ENCODE data around the gene CRY2.

Gene CRY2

GRCh38 chr11:45858751-45859398 is 11.6 kb downstream of the CRY2 start:
- no peak overlapping the region for H3K27ac ChIP-seq (ENCODE audit: low read depth, low read length)

GRCh38 chr11:45859661-45860140 is 12.4 kb downstream of the CRY2 start:
- Histone ChIP-seq H3K4me1 (ENCODE audit: control insufficient read depth, low read length) (no peaks in the 10 kb centered on the region), H3F3A (ENCODE audit: control insufficient read depth, insufficient read depth) (no peaks in the 10 kb centered on the region), H4K20me1 (ENCODE audit: control insufficient read depth, insufficient read depth, low read depth, low read length) (no peaks in the 10 kb centered on the region), H3K4me3 (ENCODE audit: low read length) (no peak overlapping the region), H3K27ac (ENCODE audit: low read depth, low read length) (no peak overlapping the region), H3K9me3 (ENCODE audit: control insufficient read depth, insufficient read depth, low read length) (no peaks in the 10 kb centered on the region), H3K36me3 (ENCODE audit: control insufficient read depth, low read length) (peaks cover 64% of the 10 kb centered on the region), H3K4me2 (ENCODE audit: low read length) (no peak overlapping the region), H3K9me2 (replicated peaks; ENCODE audit: control insufficient read depth, low read length) (no peaks in the 10 kb centered on the region), H3K27me3 (ENCODE audit: control insufficient read depth, low read length) (no peaks in the 10 kb centered on the region), H3K79me2 (ENCODE audit: control insufficient read depth, low read length) (no peaks in the 10 kb centered on the region)
- no peak for TF ChIP-seq EZH2phosphoT487 (IDR thresholded peaks at IDR 0.05; ENCODE audit: borderline replicate concordance, low read length)
- TF ChIP-seq, protein P1, sequence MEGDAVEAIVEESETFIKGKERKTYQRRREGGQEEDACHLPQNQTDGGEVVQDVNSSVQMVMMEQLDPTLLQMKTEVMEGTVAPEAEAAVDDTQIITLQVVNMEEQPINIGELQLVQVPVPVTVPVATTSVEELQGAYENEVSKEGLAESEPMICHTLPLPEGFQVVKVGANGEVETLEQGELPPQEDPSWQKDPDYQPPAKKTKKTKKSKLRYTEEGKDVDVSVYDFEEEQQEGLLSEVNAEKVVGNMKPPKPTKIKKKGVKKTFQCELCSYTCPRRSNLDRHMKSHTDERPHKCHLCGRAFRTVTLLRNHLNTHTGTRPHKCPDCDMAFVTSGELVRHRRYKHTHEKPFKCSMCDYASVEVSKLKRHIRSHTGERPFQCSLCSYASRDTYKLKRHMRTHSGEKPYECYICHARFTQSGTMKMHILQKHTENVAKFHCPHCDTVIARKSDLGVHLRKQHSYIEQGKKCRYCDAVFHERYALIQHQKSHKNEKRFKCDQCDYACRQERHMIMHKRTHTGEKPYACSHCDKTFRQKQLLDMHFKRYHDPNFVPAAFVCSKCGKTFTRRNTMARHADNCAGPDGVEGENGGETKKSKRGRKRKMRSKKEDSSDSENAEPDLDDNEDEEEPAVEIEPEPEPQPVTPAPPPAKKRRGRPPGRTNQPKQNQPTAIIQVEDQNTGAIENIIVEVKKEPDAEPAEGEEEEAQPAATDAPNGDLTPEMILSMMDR (IDR thresholded peaks at IDR 0.05; ENCODE audit: low read depth, low read length, poor library complexity, severe bottlenecking): no peak

More at GRCh38 chr11:45858751-45859398, 11.6 kb downstream of the CRY2 start:
- no peaks in the 10 kb centered on the region for H3K9me2 ChIP-seq (replicated peaks; ENCODE audit: control insufficient read depth, low read length)
- H3K9me3 ChIP-seq (ENCODE audit: control insufficient read depth, insufficient read depth, low read length): no peaks in the 10 kb centered on the region
- H4K20me1 ChIP-seq (ENCODE audit: control insufficient read depth, insufficient read depth, low read depth, low read length): no peaks in the 10 kb centered on the region
- H3K79me2 ChIP-seq (ENCODE audit: control insufficient read depth, low read length): peaks cover 4% of the 10 kb centered on the region
- H3K36me3 ChIP-seq (ENCODE audit: control insufficient read depth, low read length): peaks cover 62% of the 10 kb centered on the region
- H3F3A ChIP-seq (ENCODE audit: control insufficient read depth, insufficient read depth): no peaks in the 10 kb centered on the region
- TF ChIP-seq, protein P1 (IDR thresholded peaks at IDR 0.05; ENCODE audit: low read depth, low read length, poor library complexity, severe bottlenecking): no peak
- TF ChIP-seq EZH2phosphoT487 (IDR thresholded peaks at IDR 0.05; ENCODE audit: borderline replicate concordance, low read length): no peak
- no peak overlapping the region for H3K4me3 ChIP-seq (ENCODE audit: low read length)
- H3K4me1 ChIP-seq (ENCODE audit: control insufficient read depth, low read length): no peaks in the 10 kb centered on the region
- H3K27me3 ChIP-seq (ENCODE audit: control insufficient read depth, low read length): no peaks in the 10 kb centered on the region
- no peak overlapping the region for H3K4me2 ChIP-seq (ENCODE audit: low read length)

DNA sequence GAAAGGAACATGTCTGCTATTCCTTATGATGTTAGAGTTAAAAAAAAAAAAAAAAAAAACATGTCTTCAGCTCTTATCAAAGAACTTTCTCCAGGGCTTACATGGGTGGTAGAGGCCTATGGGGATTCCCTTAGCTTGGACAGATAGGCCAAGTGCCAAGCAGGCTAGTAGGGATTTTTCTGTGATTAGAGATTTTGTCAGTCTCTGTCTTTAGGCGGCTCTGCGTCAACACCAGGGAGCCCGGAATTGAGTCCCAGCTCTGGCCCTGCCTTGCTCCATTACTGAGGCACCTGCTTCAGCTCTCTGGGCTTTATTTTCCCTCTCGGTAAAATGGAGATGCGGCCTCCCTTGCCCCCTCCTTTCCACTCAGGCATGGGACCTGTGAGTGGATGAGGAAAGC is 13.1 kb downstream of the CRY2 start:
- no peaks in the 10 kb centered on the region for H3K27me3 ChIP-seq (ENCODE audit: control insufficient read depth, low read length)
- H3K9me3 ChIP-seq (ENCODE audit: control insufficient read depth, insufficient read depth, low read length): no peaks in the 10 kb centered on the region
- no peak overlapping the region for H3K4me3 ChIP-seq (ENCODE audit: low read length)
- H3K4me2 ChIP-seq (ENCODE audit: low read length): no peak overlapping the region
- no peaks in the 10 kb centered on the region for H3K9me2 ChIP-seq (replicated peaks; ENCODE audit: control insufficient read depth, low read length)
- H3K79me2 ChIP-seq (ENCODE audit: control insufficient read depth, low read length): no peaks in the 10 kb centered on the region
- TF ChIP-seq EZH2phosphoT487 (IDR thresholded peaks at IDR 0.05; ENCODE audit: borderline replicate concordance, low read length): no peak
- TF ChIP-seq, protein P1 (IDR thresholded peaks at IDR 0.05; ENCODE audit: low read depth, low read length, poor library complexity, severe bottlenecking): no peak
- H3K4me1 ChIP-seq (ENCODE audit: control insufficient read depth, low read length): no peaks in the 10 kb centered on the region
- H3K36me3 ChIP-seq (ENCODE audit: control insufficient read depth, low read length): peaks cover 64% of the 10 kb centered on the region
- no peaks in the 10 kb centered on the region for H4K20me1 ChIP-seq (ENCODE audit: control insufficient read depth, insufficient read depth, low read depth, low read length)
- no peak overlapping the region for H3K27ac ChIP-seq (ENCODE audit: low read depth, low read length)
- no peaks in the 10 kb centered on the region for H3F3A ChIP-seq (ENCODE audit: control insufficient read depth, insufficient read depth)
